ENCODE data around the gene ARL8A. TPM values are rescaled to one million over a fixed set of nuclear protein-coding genes. Genes with fewer than 3 reads are reported as not detected.
"Not testable (repeated sequence)": the region's sequence is repeated elsewhere in the genome, so short reads cannot be mapped to it uniquely, and the experiment has no call there.

ARL8A gene
- total RNA-seq, 1 experiment from 2014 or later: 50.3 TPM

DNA sequence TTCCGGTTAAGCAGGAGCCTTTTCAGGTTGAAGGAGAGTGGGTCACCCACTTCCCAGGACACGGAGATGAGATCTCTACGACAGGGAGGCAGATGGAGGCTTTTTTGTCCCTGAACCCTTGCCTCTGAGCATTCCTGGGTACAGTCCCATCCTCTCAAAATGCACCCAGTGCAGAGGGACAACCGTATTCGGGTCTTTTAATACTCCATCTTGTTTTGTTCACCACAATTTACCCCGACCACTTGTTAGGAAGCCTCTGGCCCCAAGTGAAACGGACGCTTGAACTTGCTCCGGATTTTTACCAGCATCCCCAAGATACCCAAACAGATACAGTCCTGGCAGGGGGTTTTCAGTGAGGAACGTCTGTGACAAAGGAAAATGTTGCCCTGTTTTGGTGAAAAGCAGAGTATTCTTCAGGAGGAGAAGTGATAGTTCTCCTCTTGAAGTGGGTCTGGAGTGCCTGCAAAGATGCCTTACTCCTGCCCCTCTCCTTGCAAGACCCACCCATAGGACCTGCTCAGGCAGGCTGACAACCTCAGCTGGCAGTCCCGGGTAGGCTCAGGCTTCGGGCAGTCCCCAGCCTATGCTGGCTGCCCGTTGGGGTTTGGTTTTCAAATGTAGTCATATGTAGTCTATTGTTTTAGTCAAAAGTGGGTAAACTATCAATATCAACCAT lies 669 bp upstream of the ARL8A start:
- H3K27me3 ChIP-seq (ENCODE audit: control insufficient read depth, insufficient read depth, low read length): peaks cover 8% of the 10 kb centered on the region
- peak; percentile 58 for DNase-seq
- H3K36me3 ChIP-seq (replicated peaks; ENCODE audit: control insufficient read depth, insufficient read depth, low read length): peaks cover 2% of the 10 kb centered on the region; the same call in 1 of the 2 replicates
- peak overlapping the region; percentile 91 for H3K4me3 ChIP-seq (ENCODE audit: insufficient read depth, low read depth, low read length)

DNA sequence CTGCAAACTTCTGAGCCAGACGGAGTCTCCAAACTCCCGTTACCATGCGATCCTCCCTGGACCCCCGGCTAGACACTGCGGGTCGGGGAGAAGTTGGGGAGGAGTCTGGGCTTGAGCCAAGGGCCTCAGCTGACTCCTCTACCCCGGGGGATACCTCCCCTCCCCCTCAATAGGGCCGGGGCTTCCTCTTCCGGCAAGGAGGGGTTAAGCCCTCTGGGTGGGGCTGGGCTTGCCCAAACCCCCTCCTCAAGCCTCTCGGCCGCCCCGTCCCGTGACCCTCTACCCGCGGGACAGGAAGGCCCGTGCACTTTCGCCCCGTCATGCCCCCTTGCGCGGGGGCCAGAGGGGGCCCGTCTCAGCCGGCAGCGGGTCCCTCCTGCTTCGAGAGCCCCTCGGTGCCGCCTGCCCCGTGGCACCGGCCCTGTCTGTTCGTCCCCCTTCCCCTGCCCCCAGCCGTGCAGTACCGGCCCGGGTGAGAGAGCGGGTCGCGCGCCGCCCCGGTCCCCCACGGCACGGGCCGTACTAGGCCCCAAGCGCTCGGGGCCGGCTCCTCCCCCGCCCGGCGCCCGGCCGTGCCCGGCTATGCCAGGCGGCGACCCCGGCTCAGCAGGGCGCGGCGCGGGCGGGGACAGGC lies 652 bp downstream of the ARL8A start:
- peak overlapping the region; percentile 91 for H3K4me3 ChIP-seq (ENCODE audit: insufficient read depth, low read depth, low read length)
- DNase-seq: peak; percentile 94
- peaks cover 8% of the 10 kb centered on the region for H3K27me3 ChIP-seq (ENCODE audit: control insufficient read depth, insufficient read depth, low read length)
- peaks cover 2% of the 10 kb centered on the region; the same call in 1 of the 2 replicates for H3K36me3 ChIP-seq (replicated peaks; ENCODE audit: control insufficient read depth, insufficient read depth, low read length)

DNA sequence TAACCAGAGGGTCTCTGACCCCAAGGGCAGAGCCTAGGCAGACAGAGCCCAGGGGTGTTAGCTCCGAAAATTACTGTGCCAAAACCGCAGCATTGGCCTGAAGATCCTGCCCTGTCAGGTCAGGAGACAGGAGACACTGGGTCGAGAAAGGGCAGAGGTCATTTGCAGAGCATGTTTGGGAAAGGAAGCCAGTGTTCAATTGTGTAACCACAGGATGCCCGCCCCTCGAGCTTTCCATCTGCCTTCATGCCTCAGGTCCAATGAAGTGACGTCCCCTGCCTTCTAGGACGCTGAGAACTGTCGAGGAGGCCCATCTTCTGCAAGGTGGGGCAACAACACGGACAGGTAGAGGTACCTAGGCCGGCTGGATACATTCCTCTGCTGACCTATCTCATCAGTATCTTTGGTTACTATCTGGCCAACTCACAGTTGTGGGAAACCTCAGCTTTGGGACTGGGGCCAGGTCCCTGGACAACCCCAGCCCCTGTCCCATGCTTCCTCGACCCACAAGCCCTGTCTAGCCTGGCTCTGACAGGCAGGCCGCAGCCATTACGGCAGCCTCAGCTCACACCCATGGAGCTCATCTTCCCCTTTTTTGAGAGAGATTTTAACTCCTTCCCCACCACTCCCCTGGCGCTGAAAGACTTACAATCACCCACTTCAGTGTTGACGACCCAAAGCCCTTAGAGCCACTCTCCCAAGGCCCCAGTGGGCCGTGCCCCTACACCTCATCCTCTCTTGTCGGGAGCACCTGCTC lies 1.3 kb downstream of the ARL8A start:
- no peak for DNase-seq
- peaks cover 2% of the 10 kb centered on the region; the same call in 1 of the 2 replicates for H3K36me3 ChIP-seq (replicated peaks; ENCODE audit: control insufficient read depth, insufficient read depth, low read length)
- peaks cover 8% of the 10 kb centered on the region for H3K27me3 ChIP-seq (ENCODE audit: control insufficient read depth, insufficient read depth, low read length)
- H3K4me3 ChIP-seq (ENCODE audit: insufficient read depth, low read depth, low read length): peak overlapping the region; percentile 91

DNA sequence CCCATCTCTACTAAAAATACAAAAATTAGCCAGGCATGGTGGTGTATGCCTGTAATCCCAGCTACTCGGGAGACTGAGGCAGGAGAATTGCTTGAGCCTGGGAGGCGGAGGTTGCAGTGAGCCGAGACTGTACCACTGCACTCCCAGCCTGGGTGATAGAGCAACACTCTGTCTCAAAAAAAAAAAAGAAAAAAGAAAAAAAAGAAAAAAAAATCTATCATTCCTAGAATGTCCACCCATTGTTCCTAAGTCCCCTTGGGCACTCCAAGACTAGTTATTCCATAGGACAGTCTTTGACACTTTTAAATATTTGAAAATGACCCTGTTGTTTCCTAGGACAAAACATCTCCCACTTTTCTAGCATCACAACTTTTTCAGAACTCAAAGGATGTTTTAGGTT lies 3.1 kb downstream of the ARL8A start:
- not testable (repeated sequence) for H3K27me3 ChIP-seq (ENCODE audit: control insufficient read depth, insufficient read depth, low read length); H3K36me3 ChIP-seq (replicated peaks; ENCODE audit: control insufficient read depth, insufficient read depth, low read length); DNase-seq; H3K4me3 ChIP-seq (ENCODE audit: insufficient read depth, low read depth, low read length)

DNA sequence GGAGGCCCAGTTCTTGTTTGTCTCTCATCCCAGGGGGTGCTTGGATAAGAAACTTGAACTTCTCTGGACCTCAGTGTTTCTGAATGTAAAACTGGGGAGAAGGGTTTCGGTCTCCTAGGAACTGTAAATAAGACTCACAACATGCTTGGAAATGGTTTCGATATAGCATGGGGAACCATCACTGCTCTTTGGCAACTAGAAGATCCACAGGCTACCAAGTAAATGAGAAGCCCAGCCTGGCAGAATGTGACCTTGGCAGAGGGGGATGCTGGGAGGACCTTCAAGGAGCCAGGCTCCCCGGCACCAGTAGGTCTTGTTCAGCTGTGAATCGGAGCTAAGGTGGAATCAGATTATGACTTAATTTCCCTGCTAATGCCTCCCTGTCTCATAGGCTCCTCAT lies 3.7 kb downstream of the ARL8A start:
- H3K4me3 ChIP-seq (ENCODE audit: insufficient read depth, low read depth, low read length): no peak overlapping the region

DNA sequence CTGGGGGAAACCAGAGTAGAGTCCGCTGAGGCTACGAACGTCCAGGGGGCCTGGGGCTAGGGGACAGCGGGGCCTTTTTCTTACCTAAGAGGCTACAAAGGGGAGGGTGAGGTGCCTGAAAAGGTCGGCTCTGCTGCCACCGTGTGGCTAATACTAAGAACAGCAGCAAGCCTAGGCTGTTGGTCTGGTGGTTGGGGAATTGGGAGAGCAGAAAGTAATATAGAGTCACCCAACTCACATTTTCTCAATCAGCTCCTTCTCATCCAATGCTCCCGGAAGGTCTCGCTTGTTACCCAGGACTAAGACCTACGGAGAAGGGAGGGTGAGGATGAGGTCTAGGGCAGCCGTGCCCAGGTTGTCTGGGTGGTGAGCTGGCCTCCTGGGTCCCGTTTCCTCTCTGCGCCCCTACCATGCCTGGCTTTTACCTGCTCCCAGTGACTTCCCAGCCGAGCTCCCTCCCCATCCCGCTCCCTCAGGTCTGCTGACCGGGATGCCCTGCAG lies 9.3 kb downstream of the ARL8A start:
- H3K4me3 ChIP-seq (ENCODE audit: insufficient read depth, low read depth, low read length): no peak overlapping the region
- H3K36me3 ChIP-seq (replicated peaks; ENCODE audit: control insufficient read depth, insufficient read depth, low read length): peaks cover 17% of the 10 kb centered on the region
- H3K27me3 ChIP-seq (ENCODE audit: control insufficient read depth, insufficient read depth, low read length): no peaks in the 10 kb centered on the region
- DNase-seq: peak; percentile 96

More for the DNA sequence above, 3.7 kb downstream of the ARL8A start:
- peaks cover 2% of the 10 kb centered on the region; the same call in 1 of the 2 replicates for H3K36me3 ChIP-seq (replicated peaks; ENCODE audit: control insufficient read depth, insufficient read depth, low read length)
- DNase-seq: no peak
- peaks cover 7% of the 10 kb centered on the region for H3K27me3 ChIP-seq (ENCODE audit: control insufficient read depth, insufficient read depth, low read length)

DNA sequence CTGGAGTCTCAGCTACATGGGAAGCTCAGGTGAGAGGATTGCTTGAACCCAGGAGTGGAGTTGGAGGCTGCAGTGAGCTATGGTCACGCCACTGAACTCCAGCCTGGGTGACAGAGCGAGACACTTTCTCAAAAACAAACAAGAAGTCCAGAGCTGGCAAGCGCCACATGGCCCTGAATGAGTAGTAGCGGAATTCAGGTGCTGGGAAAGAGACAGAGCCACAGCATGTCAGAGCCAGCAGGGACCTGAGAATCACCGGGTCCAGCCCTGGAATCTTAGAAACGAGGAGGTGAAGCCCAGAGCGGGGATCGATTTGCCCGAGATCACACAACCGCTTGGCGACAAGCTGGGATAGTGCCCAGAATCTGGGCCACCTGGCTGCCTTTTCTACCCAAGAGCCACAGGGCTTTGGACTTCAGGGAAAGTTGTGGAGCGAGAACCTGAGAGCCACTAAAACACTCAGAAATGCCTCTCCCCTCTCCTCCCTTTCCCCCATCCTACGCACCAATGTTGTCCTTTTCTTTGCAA lies 9.8 kb downstream of the ARL8A start:
- H3K36me3 ChIP-seq (replicated peaks; ENCODE audit: control insufficient read depth, insufficient read depth, low read length): peaks cover 17% of the 10 kb centered on the region
- H3K4me3 ChIP-seq (ENCODE audit: insufficient read depth, low read depth, low read length): no peak overlapping the region
- DNase-seq: no peak
- no peaks in the 10 kb centered on the region for H3K27me3 ChIP-seq (ENCODE audit: control insufficient read depth, insufficient read depth, low read length)

DNA sequence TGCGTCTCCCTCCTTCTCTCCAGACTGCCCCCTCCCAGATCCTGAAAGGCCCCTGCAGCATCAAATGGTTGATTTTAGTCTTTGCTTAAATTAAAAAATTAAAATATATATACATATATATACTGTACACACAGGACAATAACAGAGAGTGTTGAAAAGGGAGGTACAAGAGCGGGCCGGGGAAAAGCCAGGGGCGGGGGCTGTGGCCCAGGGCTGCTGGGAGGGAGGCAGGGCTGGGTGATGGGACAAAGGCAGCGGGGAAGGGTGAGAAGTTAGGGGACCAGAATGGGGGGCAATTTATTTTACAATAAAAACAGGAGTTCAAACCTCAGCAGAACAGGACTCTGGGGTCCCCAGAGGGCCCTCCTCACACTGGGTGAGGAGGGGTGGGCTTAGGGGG lies 10.5 kb downstream of the ARL8A start:
- Histone ChIP-seq H3K27me3 (ENCODE audit: control insufficient read depth, insufficient read depth, low read length) (no peaks in the 10 kb centered on the region), H3K36me3 (replicated peaks; ENCODE audit: control insufficient read depth, insufficient read depth, low read length) (peaks cover 17% of the 10 kb centered on the region), H3K4me3 (ENCODE audit: insufficient read depth, low read depth, low read length) (no peak overlapping the region)

DNA sequence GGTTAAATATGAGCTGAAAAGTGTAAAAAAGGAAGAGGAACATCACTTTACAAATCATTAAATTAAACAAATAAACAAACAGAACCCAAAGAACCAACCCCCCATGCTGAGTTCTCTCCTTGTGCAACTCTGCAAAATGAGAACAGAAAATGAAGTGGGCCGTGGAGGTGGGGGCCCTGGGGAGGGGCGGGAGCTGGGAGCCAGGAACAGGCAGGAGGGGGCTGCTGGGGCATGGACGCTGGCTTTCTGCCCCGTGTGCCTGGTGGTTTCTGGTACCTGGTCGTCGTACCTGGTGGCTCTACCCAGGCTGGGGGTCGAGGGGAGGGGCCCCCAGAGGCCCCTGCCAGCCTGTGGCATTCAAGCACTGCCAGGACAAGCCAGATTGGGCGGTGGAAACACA lies 11.0 kb downstream of the ARL8A start:
- Histone ChIP-seq H3K4me3 (ENCODE audit: insufficient read depth, low read depth, low read length) (no peak overlapping the region), H3K27me3 (ENCODE audit: control insufficient read depth, insufficient read depth, low read length) (no peaks in the 10 kb centered on the region), H3K36me3 (replicated peaks; ENCODE audit: control insufficient read depth, insufficient read depth, low read length) (peaks cover 17% of the 10 kb centered on the region)
- no peak for DNase-seq

More for the DNA sequence above, 10.5 kb downstream of the ARL8A start:
- DNase-seq: no peak

DNA sequence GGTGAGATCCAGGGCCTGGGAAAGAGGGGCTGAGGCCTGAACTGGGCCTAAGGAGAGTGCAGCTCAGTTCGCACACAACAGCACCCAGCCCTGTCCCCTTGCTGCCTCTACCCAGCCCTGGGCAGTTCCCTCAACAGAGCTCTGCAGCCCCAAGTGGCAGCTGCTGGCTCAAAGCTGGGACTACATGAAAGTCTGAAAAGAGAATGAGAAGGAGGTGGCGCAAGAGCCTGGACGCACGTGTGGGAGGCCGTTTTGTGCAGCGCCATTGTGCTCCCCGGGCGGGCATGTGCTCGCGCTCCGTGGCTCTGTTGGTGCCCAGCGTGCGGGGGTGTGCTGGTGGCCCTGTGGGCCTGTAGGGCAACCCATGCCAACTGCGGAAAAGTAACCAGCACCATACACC lies 11.5 kb downstream of the ARL8A start:
- Histone ChIP-seq H3K27me3 (ENCODE audit: control insufficient read depth, insufficient read depth, low read length) (no peaks in the 10 kb centered on the region), H3K4me3 (ENCODE audit: insufficient read depth, low read depth, low read length) (no peak overlapping the region), H3K36me3 (replicated peaks; ENCODE audit: control insufficient read depth, insufficient read depth, low read length) (peaks cover 17% of the 10 kb centered on the region)
- DNase-seq: no peak

DNA sequence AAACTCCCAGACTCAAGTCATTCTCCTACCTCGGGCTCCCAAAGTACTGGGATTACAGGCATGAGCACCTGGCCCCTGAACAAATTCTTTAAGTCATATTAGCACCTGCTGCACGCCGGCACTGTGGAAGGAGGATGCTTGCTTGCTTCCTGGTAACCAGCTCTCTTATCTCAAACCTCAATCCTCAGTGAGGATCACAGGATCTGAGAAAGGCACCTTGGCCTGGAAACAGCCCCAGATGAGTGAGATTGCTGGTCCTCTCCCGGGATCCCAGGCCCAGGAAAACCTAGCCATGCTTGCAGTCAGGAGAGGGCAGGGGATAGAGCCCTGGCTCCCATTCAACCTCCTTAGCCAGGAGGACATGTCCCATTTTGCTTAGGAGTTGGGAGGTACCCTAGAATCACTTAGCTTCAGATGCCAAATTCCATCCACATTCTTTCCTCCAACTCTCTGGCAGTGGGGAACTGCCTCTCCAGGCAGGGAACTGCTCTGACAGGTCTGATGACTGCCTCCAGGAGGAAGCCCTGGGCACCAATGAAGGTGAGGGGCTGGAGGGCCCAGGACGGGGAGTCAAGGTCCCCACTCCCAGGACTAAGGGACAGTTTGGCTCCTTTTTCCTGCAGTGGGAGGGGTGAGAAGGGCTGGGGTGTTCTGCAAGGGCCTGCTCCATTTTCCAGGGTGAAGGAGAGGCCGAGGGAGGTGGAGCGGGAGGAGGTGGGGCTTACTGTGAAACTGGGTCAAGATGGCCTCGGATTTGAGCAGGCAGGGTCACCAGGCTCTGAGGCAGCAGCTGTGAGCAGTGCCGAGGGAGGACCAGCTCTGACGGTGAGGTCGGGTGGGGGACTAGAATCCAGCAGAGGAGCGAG lies 12.3 kb downstream of the ARL8A start:
- Histone ChIP-seq H3K36me3 (replicated peaks; ENCODE audit: control insufficient read depth, insufficient read depth, low read length) (peaks cover 17% of the 10 kb centered on the region), H3K4me3 (ENCODE audit: insufficient read depth, low read depth, low read length) (no peak overlapping the region), H3K27me3 (ENCODE audit: control insufficient read depth, insufficient read depth, low read length) (no peaks in the 10 kb centered on the region)
- peak; percentile 49 for DNase-seq

DNA sequence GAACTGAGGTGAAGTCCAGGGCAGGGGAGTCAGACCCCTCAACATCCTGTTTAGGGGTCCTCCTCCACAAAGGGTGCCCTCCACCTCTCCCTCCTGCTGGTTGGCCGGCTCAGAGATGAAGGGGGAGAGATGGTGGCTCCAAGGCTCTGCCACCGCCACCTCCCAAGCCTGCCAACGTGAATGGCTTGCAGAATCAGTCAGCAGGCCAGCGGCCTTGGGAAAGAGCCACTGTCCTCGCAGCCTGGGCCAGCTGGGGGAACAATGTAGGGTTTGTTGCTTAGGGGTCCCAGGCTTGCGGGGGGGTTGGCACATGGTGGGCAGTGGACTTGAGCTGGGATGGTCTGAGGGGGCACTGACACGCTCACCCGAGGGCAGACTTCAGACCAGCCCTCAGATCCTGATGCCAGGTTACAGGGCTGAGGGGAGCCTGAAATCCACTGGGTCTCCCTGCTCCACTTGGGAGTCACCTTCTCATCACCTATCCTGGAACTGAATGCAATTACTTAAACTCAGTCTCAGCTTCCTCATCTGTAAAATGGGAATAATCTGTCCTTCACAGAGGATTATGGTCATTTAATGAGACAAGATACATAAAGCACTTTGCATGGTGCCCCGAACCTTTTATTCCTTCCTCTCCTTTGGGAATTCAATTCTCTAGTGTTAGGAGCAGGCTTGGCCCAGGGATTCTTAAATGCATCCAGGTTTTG lies 13.6 kb downstream of the ARL8A start:
- Histone ChIP-seq H3K4me3 (ENCODE audit: insufficient read depth, low read depth, low read length) (no peak overlapping the region), H3K27me3 (ENCODE audit: control insufficient read depth, insufficient read depth, low read length) (no peaks in the 10 kb centered on the region), H3K36me3 (replicated peaks; ENCODE audit: control insufficient read depth, insufficient read depth, low read length) (peaks cover 17% of the 10 kb centered on the region)
- DNase-seq: peak; percentile 56

DNA sequence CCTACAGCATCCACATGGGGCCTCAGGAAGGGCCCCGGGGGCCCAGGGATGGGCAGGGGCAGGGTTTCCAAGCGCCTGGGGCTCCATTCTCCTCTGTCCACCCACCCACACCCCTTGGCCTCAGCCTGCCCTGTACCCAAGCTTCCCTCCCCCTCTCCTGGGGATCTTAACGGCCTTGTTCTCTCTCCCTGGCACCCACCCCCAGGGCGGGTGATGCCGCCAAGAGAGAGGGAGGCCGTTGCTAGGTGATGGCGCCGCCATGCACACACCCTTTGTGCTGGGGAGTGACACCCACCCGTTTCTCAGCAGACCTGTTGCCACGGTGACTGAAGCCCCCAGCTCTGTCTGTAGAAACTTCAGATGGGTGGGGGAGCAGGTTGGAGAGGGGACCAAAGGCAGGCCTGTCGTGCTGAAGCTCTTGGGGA lies 14.2 kb downstream of the ARL8A start:
- no peak for DNase-seq

More for the DNA sequence above, 14.2 kb downstream of the ARL8A start:
- H3K27me3 ChIP-seq (ENCODE audit: control insufficient read depth, insufficient read depth, low read length): no peaks in the 10 kb centered on the region
- H3K36me3 ChIP-seq (replicated peaks; ENCODE audit: control insufficient read depth, insufficient read depth, low read length): peaks cover 15% of the 10 kb centered on the region
- no peak overlapping the region for H3K4me3 ChIP-seq (ENCODE audit: insufficient read depth, low read depth, low read length)

Measured in H7 (cell line).